ENCODE data around the gene SMCR8. TPM values are rescaled to one million over a fixed set of nuclear protein-coding genes. Genes with fewer than 3 reads are reported as not detected.
"Not testable (repeated sequence)": the region's sequence is repeated elsewhere in the genome, so short reads cannot be mapped to it uniquely, and the experiment has no call there.

SMCR8 gene
- total RNA-seq, 1 experiment from 2014 or later, result 23.5 TPM

DNA sequence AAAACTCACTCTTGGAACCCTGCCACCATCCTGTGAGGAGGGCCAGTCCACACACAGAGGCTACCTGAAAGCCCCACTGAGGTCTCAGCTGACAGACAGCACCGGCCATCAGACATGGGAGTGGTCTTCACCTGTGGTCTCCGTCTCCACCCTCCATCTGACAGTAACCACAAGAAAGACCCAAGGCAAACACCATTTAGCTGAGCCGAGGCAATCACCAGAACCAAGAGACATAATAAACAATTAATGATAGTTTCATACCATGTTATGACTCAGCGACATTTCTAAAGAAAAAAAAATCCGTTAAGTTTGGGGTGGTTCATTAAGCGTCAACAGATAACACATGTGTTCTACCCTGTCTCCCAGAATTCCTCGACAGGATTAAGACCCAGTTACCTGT is 56.4 kb downstream of the SMCR8 start:
- BruUV-seq (replicated peaks), result no TSS peak
- Histone ChIP-seq H3K4me3 (ENCODE audit: low read depth, low read length, poor library complexity, severe bottlenecking) (no peak overlapping the region), H3K27me3 (replicated peaks; ENCODE audit: insufficient read depth, low read depth, low read length, poor library complexity) (no peaks in the 10 kb centered on the region), H3K9me3 (ENCODE audit: low read depth, low read length, poor library complexity, severe bottlenecking) (no peaks in the 10 kb centered on the region), H3K36me3 (ENCODE audit: insufficient read depth, low read length, poor library complexity, severe bottlenecking) (no peaks in the 10 kb centered on the region), H3K27ac (ENCODE audit: low read depth, low read length, poor library complexity, severe bottlenecking) (no peak overlapping the region), H3K4me1 (ENCODE audit: insufficient read depth, low read length, poor library complexity, severe bottlenecking) (no peaks in the 10 kb centered on the region)
- intact Hi-C loops (cut with micrococcal nuclease; ENCODE audit: unreplicated experiment), result no loop called here
- DNase-seq (ENCODE audit: low spot score), result no peak
- CTCF ChIA-PET, result no interaction called here
- POLR2A ChIA-PET (ENCODE audit: low non-redundant PET), result no interaction called here
- TF ChIP-seq EZH2 (IDR thresholded peaks at IDR 0.05; ENCODE audit: borderline replicate concordance, low read depth, low read length, poor library complexity, severe bottlenecking), result no peak
- TF ChIP-seq, protein P1, sequence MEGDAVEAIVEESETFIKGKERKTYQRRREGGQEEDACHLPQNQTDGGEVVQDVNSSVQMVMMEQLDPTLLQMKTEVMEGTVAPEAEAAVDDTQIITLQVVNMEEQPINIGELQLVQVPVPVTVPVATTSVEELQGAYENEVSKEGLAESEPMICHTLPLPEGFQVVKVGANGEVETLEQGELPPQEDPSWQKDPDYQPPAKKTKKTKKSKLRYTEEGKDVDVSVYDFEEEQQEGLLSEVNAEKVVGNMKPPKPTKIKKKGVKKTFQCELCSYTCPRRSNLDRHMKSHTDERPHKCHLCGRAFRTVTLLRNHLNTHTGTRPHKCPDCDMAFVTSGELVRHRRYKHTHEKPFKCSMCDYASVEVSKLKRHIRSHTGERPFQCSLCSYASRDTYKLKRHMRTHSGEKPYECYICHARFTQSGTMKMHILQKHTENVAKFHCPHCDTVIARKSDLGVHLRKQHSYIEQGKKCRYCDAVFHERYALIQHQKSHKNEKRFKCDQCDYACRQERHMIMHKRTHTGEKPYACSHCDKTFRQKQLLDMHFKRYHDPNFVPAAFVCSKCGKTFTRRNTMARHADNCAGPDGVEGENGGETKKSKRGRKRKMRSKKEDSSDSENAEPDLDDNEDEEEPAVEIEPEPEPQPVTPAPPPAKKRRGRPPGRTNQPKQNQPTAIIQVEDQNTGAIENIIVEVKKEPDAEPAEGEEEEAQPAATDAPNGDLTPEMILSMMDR (conservative IDR thresholded peaks at IDR 0.05; ENCODE audit: low read depth, low read length), result no peak

DNA sequence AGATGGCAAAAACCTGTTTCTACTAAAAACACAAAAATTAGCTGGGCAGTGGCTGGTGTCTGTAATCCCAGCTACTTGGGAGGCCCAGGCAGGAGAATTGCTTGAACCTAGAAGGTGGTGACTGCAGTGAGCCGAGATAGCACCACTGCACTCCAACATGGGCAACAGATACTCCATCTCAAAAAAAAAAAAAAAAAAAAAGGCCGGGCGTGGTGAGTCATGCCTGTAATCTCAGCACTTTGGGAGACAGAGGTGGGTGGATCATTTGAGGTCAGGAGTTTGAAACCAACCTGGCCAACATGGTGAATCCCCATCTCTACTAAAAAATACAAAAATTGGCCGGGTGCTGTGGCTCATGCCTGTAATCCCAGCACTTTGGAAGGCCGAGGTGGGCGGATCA is 58.1 kb downstream of the SMCR8 start:
- H3K36me3 ChIP-seq (ENCODE audit: insufficient read depth, low read length, poor library complexity, severe bottlenecking); H3K27me3 ChIP-seq (replicated peaks; ENCODE audit: insufficient read depth, low read depth, low read length, poor library complexity); CTCF ChIA-PET; DNase-seq (ENCODE audit: low spot score); H3K4me3 ChIP-seq (ENCODE audit: low read depth, low read length, poor library complexity, severe bottlenecking); POLR2A ChIA-PET (ENCODE audit: low non-redundant PET); intact Hi-C loops (cut with micrococcal nuclease; ENCODE audit: unreplicated experiment); H3K27ac ChIP-seq (ENCODE audit: low read depth, low read length, poor library complexity, severe bottlenecking); H3K9me3 ChIP-seq (ENCODE audit: low read depth, low read length, poor library complexity, severe bottlenecking); BruUV-seq (replicated peaks); H3K4me1 ChIP-seq (ENCODE audit: insufficient read depth, low read length, poor library complexity, severe bottlenecking): not testable (repeated sequence)

DNA sequence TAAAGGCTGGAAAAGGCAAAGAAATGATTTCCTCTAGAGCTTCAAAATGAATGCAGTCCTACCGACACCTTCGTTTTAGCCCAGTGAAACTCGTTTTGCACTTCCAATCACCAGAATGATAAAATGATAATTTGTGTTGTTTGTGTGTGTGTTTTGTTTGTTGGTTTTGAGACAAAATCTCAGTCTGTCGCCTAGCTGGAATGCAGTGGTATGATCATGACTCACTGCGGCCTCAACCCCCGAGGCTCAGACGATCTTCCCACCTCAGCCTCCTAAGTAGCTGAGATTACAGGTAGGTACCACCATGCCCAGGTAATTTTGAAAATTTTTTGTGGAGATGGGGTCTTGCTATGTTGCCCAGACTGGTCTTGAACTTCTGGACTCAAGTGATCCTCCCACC is 59.1 kb downstream of the SMCR8 start:
- no peak for DNase-seq (ENCODE audit: low spot score)
- TF ChIP-seq, protein P1 (conservative IDR thresholded peaks at IDR 0.05; ENCODE audit: low read depth, low read length), result no peak
- no peak for TF ChIP-seq EZH2 (IDR thresholded peaks at IDR 0.05; ENCODE audit: borderline replicate concordance, low read depth, low read length, poor library complexity, severe bottlenecking)
- H3K27ac ChIP-seq (ENCODE audit: low read depth, low read length, poor library complexity, severe bottlenecking), result no peak overlapping the region
- no peaks in the 10 kb centered on the region for H3K9me3 ChIP-seq (ENCODE audit: low read depth, low read length, poor library complexity, severe bottlenecking)
- no peaks in the 10 kb centered on the region for H3K27me3 ChIP-seq (replicated peaks; ENCODE audit: insufficient read depth, low read depth, low read length, poor library complexity)
- CTCF ChIA-PET, result no interaction called here
- no peak overlapping the region for H3K4me3 ChIP-seq (ENCODE audit: low read depth, low read length, poor library complexity, severe bottlenecking)
- POLR2A ChIA-PET (ENCODE audit: low non-redundant PET), result interaction anchor here (0.6 kb wide), 1 partner anchor 494 kb away, joined by 6 read pairs; no protein-coding TSS in a partner anchor
- intact Hi-C loops (cut with micrococcal nuclease; ENCODE audit: unreplicated experiment), result no loop called here
- no peaks in the 10 kb centered on the region for H3K36me3 ChIP-seq (ENCODE audit: insufficient read depth, low read length, poor library complexity, severe bottlenecking)
- H3K4me1 ChIP-seq (ENCODE audit: insufficient read depth, low read length, poor library complexity, severe bottlenecking), result no peaks in the 10 kb centered on the region
- BruUV-seq (replicated peaks), result no TSS peak

Small RNA genes within 50 kb of the gene (microRNA-seq; reads per million reads assigned to microRNA genes)
- not detected for gene MIR6778

Other genes starting within 250 kb of the SMCR8 start
- 42.7 and 48.4 TPM in 2 replicates for gene DRG2, start 227.3 kb upstream of the SMCR8 start, total RNA-seq (2021)
- gene MYO15A, start 206.5 kb upstream of the SMCR8 start, total RNA-seq (2021), result 0.28 and 0.44 TPM in 2 replicates
- 119 and 124 TPM in 2 replicates for gene ALKBH5, start 131.5 kb upstream of the SMCR8 start, total RNA-seq (2021)
- 30.2 and 39.8 TPM in 2 replicates for gene LLGL1, start 89.7 kb upstream of the SMCR8 start, total RNA-seq (2021)
- gene FLII, start 56.6 kb upstream of the SMCR8 start, total RNA-seq (2021), result 169 and 200 TPM in 2 replicates
- gene MIEF2, start 54.6 kb upstream of the SMCR8 start, total RNA-seq (2021), result 8.1 and 10.4 TPM in 2 replicates
- 100 and 104 TPM in 2 replicates for gene TOP3A, start 299 bp upstream of the SMCR8 start, total RNA-seq (2021)
- 54.0 and 63.5 TPM in 2 replicates for gene SHMT1, start 48.3 kb downstream of the SMCR8 start, total RNA-seq (2021)
- not detected in 2 replicates for gene EVPLL, start 62.5 kb downstream of the SMCR8 start, total RNA-seq (2021)
- gene LGALS9C, start 161.5 kb downstream of the SMCR8 start, total RNA-seq (2021), result not detected in 2 replicates

Data from A673 (cell line).